ENCODE results near the gene MYH14. TPM values are rescaled to one million over a fixed set of nuclear protein-coding genes. Genes with fewer than 3 reads are reported as not detected.

Gene MYH14
- total RNA-seq, 1 donor from 2014 or later, result 1.6 TPM

DNA sequence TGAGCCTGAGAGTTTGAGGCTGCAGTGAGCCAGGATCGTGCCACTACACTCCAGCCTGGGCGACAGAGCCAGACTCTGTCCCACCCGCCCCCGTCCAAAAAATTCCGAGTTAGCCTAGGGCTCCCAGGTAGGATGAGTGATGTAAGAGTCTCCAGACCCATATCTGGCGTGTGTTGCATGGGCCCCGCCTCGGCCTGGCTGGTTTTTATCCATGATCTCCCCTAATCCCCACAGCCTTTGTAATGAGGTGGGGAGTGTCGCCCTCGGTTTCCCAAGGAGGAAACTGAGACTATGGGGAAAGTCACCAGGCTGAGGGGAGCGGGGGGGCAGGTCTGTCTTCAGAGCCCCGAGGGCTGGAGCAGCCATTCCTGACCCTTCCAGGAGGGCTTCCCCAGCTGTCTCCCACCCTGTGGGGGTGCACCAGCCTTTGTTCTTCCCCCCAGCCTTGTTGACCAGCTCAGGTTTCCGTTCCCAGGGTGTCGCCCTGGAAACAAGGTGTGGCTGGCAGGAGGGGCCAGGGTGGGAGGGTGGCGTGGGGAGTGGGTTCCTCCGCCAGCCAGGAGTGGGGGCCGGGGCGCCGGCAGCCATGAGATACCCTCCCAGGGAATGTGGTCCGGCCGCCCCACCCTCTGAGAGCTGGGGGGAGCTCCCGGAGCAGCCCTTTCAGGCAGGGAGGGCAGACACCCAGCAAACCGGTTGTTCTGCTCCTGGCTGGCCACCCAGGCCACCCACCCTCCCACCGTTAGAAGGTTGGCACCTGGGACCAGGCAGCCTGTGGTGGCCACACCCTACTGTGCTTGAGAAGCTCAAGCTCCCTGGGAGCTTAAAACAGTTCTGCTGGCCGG is 11.5 kb downstream of the MYH14 start:
- Histone ChIP-seq H3K79me2 (ENCODE audit: low read depth) (no peaks in the 10 kb centered on the region), H3K9me3 (ENCODE audit: low read depth) (peaks cover 5% of the 10 kb centered on the region), H3K36me3 (no peaks in the 10 kb centered on the region), H4K20me1 (ENCODE audit: low read depth) (no peaks in the 10 kb centered on the region), H3F3A (ENCODE audit: low read depth) (no peaks in the 10 kb centered on the region), H2AFZ (replicated peaks) (no peak overlapping the region), H3K9ac (no peak overlapping the region), H3K4me1 (peaks cover 5% of the 10 kb centered on the region), H3K4me2 (peak overlapping the region; percentile 17), H3K4me3 (no peak overlapping the region), H3K27me3 (no peaks in the 10 kb centered on the region), H3K27ac (no peak overlapping the region)
- Mint-ChIP-seq H3K4me3 (peak overlapping the region; percentile 41), H3K36me3 (no peaks in the 10 kb centered on the region), H3K27me3 (ENCODE audit: insufficient read depth, low read depth) (peaks cover 5% of the 10 kb centered on the region), H3K9me3 (peaks cover 5% of the 10 kb centered on the region), H3K4me1 (peaks cover 12% of the 10 kb centered on the region), H3K27ac (peak overlapping the region; percentile 82)
- TF ChIP-seq CTCF (IDR thresholded peaks at IDR 0.05), result no peak
- peak; percentile 61 for DNase-seq (ENCODE audit: low spot score)

GRCh38 chr19:50215820-50216219 is 12.4 kb downstream of the MYH14 start:
- peaks cover 6% of the 10 kb centered on the region for H3K27me3 Mint-ChIP-seq (ENCODE audit: insufficient read depth, low read depth)
- H3K4me1 ChIP-seq, result peaks cover 5% of the 10 kb centered on the region
- H3K9me3 Mint-ChIP-seq, result peaks cover 5% of the 10 kb centered on the region
- no peaks in the 10 kb centered on the region for H3K36me3 Mint-ChIP-seq
- H3K9ac ChIP-seq, result no peak overlapping the region
- H3K9me3 ChIP-seq (ENCODE audit: low read depth), result peaks cover 5% of the 10 kb centered on the region
- H3K27ac ChIP-seq, result no peak overlapping the region
- H3K4me3 Mint-ChIP-seq, result peak overlapping the region; percentile 41
- no peak for DNase-seq (ENCODE audit: low spot score)
- no peak overlapping the region for H3K4me3 ChIP-seq
- H3K4me1 Mint-ChIP-seq, result peaks cover 12% of the 10 kb centered on the region
- H3K27me3 ChIP-seq, result no peaks in the 10 kb centered on the region
- H3F3A ChIP-seq (ENCODE audit: low read depth), result no peaks in the 10 kb centered on the region
- H3K79me2 ChIP-seq (ENCODE audit: low read depth), result no peaks in the 10 kb centered on the region
- no peak overlapping the region for H3K4me2 ChIP-seq
- no peaks in the 10 kb centered on the region for H4K20me1 ChIP-seq (ENCODE audit: low read depth)
- H3K36me3 ChIP-seq, result no peaks in the 10 kb centered on the region
- peak overlapping the region; percentile 46 for H3K27ac Mint-ChIP-seq
- H2AFZ ChIP-seq (replicated peaks), result no peak overlapping the region
- TF ChIP-seq EZH2phosphoT487 (IDR thresholded peaks at IDR 0.05) (no peak), EZH2 (IDR thresholded peaks at IDR 0.05) (no peak), CTCF (IDR thresholded peaks at IDR 0.05) (no peak)

DNA sequence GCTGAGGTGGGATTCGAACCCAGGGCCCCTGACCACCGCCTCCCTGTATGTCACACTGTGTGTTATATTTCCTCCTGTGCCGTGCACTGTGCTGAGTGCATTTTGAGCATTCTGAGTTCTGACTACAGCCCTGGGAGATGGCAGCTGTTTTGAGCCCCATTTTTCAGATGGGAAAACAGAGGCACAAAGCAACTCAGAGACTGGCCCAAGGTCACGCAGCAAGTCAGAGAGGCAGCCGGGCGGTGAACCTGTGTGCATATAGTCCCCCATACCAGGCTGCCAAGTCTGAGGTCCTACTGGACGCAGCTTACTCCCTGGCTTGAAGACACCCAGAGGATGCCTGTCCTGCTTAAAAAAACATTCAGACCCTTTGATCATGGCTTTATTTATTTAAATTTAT is 17.7 kb downstream of the MYH14 start:
- no peaks in the 10 kb centered on the region for H3K79me2 ChIP-seq (ENCODE audit: low read depth)
- peaks cover 8% of the 10 kb centered on the region for H3K4me1 Mint-ChIP-seq
- TF ChIP-seq EZH2 (IDR thresholded peaks at IDR 0.05) (no peak), EZH2phosphoT487 (IDR thresholded peaks at IDR 0.05) (no peak), CTCF (IDR thresholded peaks at IDR 0.05) (no peak)
- H3K9me3 ChIP-seq (ENCODE audit: low read depth), result no peaks in the 10 kb centered on the region
- H3K36me3 Mint-ChIP-seq, result peaks cover 11% of the 10 kb centered on the region
- H3K27ac ChIP-seq, result no peak overlapping the region
- no peaks in the 10 kb centered on the region for H3K27me3 ChIP-seq
- no peak overlapping the region for H2AFZ ChIP-seq (replicated peaks)
- H3K9me3 Mint-ChIP-seq, result peaks cover 9% of the 10 kb centered on the region
- H4K20me1 ChIP-seq (ENCODE audit: low read depth), result no peaks in the 10 kb centered on the region
- no peaks in the 10 kb centered on the region for H3K36me3 ChIP-seq
- DNase-seq (ENCODE audit: low spot score), result no peak
- H3F3A ChIP-seq (ENCODE audit: low read depth), result no peaks in the 10 kb centered on the region
- H3K4me2 ChIP-seq, result no peak overlapping the region
- no peak overlapping the region for H3K9ac ChIP-seq
- no peaks in the 10 kb centered on the region for H3K4me1 ChIP-seq
- H3K27me3 Mint-ChIP-seq (ENCODE audit: insufficient read depth, low read depth), result peaks cover 13% of the 10 kb centered on the region
- no peak overlapping the region for H3K27ac Mint-ChIP-seq
- H3K4me3 Mint-ChIP-seq, result no peak overlapping the region
- no peak overlapping the region for H3K4me3 ChIP-seq

Measured in neural progenitor cell (in vitro differentiated cells).